Activated CD4-positive, alpha-beta memory T cell treated with anti-CD3 and anti-CD28 coated beads, Interleukin-2, amount 10 ng/mL, durations not matched to agents 7 days and 5 days (primary cell): ENCODE data around the gene UST. TPM values are rescaled to one million over a fixed set of nuclear protein-coding genes. Genes with fewer than 3 reads are reported as not detected.

Experiments used
- CTCF ChIA-PET: fragments of 350-600 bp; sonication (Branson Sonifier 250); formaldehyde crosslinking; loops from one replicate; lab custom pipeline; 2021; ENCODE audit warnings: antibody characterized with exemption, inconsistent platforms; lab: Charles Lee
- POLR2A ChIA-PET: fragments of 350-600 bp; sonication (Branson Sonifier 250); formaldehyde crosslinking; loops from one replicate; lab custom pipeline; 2021; ENCODE audit warnings: antibody characterized with exemption; lab: Charles Lee
- DNase-seq: peaks from one replicate; pipeline ENCODE4 v3.0.0-alpha.2; 2020
- H3K27ac Mint-ChIP-seq: one replicate; pipeline ENCODE4 v1.8.0; 2021; ENCODE audit warnings: mild to moderate bottlenecking, mixed read lengths
- H3K27me3 Mint-ChIP-seq: one replicate; pipeline ENCODE4 v1.8.0; 2021; ENCODE audit warnings: mixed read lengths
- H3K36me3 Mint-ChIP-seq: one replicate; pipeline ENCODE4 v1.8.0; 2021; ENCODE audit warnings: low read depth, mixed read lengths
- H3K4me1 Mint-ChIP-seq: one replicate; pipeline ENCODE4 v1.8.0; 2021; ENCODE audit warnings: mixed read lengths
- H3K4me3 Mint-ChIP-seq: one replicate; pipeline ENCODE4 v1.8.0; 2021; ENCODE audit warnings: mild to moderate bottlenecking, mixed read lengths
- H3K9me3 Mint-ChIP-seq: one replicate; pipeline ENCODE4 v1.8.0; 2021; ENCODE audit warnings: mixed read lengths
- total RNA-seq, 2 experiments: library from RNA; stranded (reverse); gene quantifications; one replicate each; pipeline ENCODE4 v1.2.3, GENCODE V29; 2021

The UST gene
- total RNA-seq, 2 experiments from 2014 or later, result 0.80 to 0.93 TPM

DNA sequence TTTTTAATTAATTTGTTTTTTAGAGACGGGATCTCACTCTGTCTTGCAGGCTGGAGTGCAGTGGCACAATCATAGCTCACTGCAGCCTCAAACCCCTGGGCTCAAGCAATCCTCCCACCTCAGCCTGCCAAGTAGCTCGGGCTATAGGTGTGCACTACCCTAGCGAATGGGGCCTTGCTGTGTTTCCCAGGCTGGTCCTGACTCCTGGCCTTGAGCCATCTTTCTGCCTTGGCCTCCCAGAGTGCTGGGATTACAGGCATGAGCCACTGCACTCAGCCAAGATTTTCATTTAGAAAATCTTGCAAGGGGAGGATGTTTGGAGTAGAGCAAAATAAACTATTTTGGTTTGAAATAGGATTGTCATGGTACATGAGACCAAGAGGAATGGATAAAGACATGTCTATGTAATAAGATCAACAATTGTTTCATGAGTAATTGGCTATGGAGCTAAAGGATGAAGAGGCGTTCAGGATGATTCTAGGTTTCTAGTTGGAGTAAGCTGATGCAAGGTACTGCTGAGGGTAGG, 237.8 kb downstream of the UST start:
- Mint-ChIP-seq H3K4me3 (no peak overlapping the region), H3K27me3 (no peaks in the 10 kb centered on the region), H3K36me3 (no peaks in the 10 kb centered on the region), H3K4me1 (no peaks in the 10 kb centered on the region), H3K9me3 (no peaks in the 10 kb centered on the region), H3K27ac (no peak overlapping the region)
- ChIA-PET POLR2A (no interaction called here), CTCF (no interaction called here)
- DNase-seq, result no peak

DNA sequence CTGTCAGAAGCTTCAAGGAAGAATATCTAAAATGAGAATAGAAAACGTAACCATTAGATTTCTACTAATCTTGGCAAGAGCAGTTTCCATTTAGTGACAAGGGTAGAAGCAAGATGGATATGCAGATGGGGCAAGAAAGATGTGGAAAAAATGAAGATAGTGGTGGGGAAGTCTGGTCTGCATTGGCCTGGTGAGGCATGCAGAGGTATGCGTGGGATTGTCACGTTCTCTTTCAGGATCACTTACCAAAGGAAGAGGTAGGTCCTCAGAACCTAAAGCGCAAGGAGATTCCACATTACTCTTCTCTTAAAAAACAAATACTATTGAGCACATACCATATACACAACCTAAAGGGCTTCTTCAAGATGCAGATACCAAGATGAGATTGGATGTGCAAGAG, 238.7 kb downstream of the UST start:
- ChIA-PET POLR2A (no interaction called here), CTCF (no interaction called here)
- H3K4me1 Mint-ChIP-seq, result no peaks in the 10 kb centered on the region
- no peaks in the 10 kb centered on the region for H3K9me3 Mint-ChIP-seq
- H3K36me3 Mint-ChIP-seq, result no peaks in the 10 kb centered on the region
- no peak overlapping the region for H3K4me3 Mint-ChIP-seq
- no peak for DNase-seq
- no peak overlapping the region for H3K27ac Mint-ChIP-seq
- no peaks in the 10 kb centered on the region for H3K27me3 Mint-ChIP-seq

DNA sequence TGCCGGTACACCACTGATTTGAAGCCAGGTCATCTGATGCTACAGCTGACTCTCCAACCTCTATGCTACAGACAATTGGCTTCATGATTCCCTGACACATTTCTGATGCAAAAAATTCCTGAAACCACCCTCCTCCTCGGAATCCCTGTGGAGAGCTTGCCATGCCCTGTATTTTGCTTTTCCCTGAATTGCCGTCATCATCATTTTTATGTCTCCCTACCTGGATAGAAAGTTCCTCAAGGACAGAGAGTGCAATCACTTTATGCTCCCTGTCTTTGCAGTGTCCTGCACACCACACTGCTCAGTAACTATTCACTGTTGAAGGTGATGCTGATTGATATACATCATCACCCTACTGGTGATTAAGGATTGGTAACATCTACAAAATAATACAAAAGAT, 239.8 kb downstream of the UST start:
- H3K4me3 Mint-ChIP-seq, result no peak overlapping the region
- CTCF ChIA-PET, result no interaction called here
- H3K27ac Mint-ChIP-seq, result no peak overlapping the region

DNA sequence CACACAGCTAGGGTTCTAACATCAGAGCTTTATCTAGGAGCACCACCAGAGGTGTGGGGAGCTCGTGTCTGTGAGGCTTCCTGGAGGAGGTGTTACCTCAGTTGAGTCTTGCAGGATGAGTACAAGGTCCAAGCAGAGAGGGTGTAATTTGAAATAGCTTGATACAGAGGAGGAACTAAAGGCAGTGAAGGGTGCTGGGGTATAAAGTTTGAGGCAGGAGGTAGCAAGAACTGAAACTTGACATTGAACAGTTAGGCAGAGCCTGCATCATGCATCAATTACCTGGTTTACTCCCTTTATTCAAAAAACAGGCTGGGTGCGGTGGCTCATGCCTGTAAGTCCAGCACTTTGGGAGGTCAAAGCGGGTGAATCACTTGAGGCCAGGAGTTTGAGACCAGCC, 241.2 kb downstream of the UST start:
- no peak overlapping the region for H3K4me3 Mint-ChIP-seq
- POLR2A ChIA-PET, result no interaction called here
- no peak overlapping the region for H3K27ac Mint-ChIP-seq
- no peaks in the 10 kb centered on the region for H3K9me3 Mint-ChIP-seq
- H3K4me1 Mint-ChIP-seq, result no peaks in the 10 kb centered on the region
- no peaks in the 10 kb centered on the region for H3K36me3 Mint-ChIP-seq
- H3K27me3 Mint-ChIP-seq, result no peaks in the 10 kb centered on the region
- CTCF ChIA-PET, result no interaction called here
- no peak for DNase-seq

More for the DNA sequence above, 239.8 kb downstream of the UST start:
- POLR2A ChIA-PET, result no interaction called here
- Mint-ChIP-seq H3K9me3 (no peaks in the 10 kb centered on the region), H3K4me1 (no peaks in the 10 kb centered on the region), H3K27me3 (no peaks in the 10 kb centered on the region), H3K36me3 (no peaks in the 10 kb centered on the region)
- DNase-seq, result no peak

DNA sequence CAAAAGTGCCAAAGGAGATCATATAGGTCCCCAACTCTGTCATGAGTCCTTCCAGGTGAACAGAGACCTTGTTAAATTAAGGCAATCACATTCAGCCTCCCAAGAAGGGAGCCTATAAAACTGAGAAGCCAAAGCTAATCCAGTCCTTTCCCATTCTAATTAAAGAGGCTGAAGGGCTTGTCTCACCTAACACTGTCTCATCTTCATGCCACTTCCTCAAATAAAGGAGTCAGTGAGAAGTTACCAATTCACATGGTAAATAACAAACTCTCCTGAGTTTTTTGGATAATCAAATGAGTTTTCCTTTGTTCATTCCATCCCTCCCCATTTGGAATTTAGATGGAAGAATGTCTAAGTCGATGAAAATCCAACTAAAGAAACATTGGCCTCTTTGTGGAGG, 242.8 kb downstream of the UST start:
- CTCF ChIA-PET, result no interaction called here
- no peak overlapping the region for H3K27ac Mint-ChIP-seq
- DNase-seq, result no peak
- no peaks in the 10 kb centered on the region for H3K9me3 Mint-ChIP-seq
- no peaks in the 10 kb centered on the region for H3K27me3 Mint-ChIP-seq
- POLR2A ChIA-PET, result no interaction called here
- H3K4me1 Mint-ChIP-seq, result no peaks in the 10 kb centered on the region
- H3K36me3 Mint-ChIP-seq, result no peaks in the 10 kb centered on the region
- H3K4me3 Mint-ChIP-seq, result no peak overlapping the region

DNA sequence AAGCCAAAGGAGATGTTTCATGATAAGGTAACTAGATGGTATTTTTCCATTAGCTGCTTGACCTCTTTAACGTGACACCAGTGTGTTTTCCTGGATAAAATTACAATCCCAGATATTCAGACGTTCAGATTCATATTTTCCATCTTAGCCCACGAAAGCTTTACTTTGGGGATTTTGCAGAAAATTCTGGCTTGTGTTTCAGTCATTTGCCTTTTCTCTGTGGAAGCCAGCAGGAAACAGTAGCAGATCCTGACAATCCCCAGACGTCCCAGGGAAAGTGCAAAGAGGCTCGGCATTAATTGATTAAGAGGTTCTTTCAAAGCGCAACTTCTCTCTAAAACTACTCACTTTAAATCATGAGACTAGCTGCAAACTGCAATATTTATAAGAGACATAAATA, 243.6 kb downstream of the UST start:
- DNase-seq, result no peak
- no peaks in the 10 kb centered on the region for H3K36me3 Mint-ChIP-seq
- no peak overlapping the region for H3K27ac Mint-ChIP-seq
- no peak overlapping the region for H3K4me3 Mint-ChIP-seq
- no peaks in the 10 kb centered on the region for H3K27me3 Mint-ChIP-seq
- ChIA-PET POLR2A (no interaction called here), CTCF (no interaction called here)
- H3K9me3 Mint-ChIP-seq, result no peaks in the 10 kb centered on the region
- no peaks in the 10 kb centered on the region for H3K4me1 Mint-ChIP-seq

DNA sequence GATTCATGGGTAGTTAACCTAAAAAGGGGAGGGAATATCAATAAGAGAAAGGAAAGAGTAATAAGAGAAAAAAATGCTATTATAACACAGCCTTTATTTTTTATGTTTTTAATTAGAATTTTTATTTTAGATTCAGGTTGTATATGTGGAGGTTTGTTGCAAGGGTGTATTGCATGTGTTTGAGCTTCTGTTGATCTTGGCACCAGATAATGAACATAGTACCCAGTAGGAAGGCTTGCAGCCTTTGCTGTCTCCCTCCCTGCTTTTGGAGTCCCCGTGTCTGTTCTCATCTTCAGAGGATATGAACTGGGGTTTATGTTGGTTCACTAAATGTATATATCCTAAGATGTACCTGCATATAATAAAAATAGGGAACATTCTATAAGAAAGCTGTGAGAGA, 250.0 kb downstream of the UST start:
- H3K27me3 Mint-ChIP-seq, result no peaks in the 10 kb centered on the region
- no peak overlapping the region for H3K4me3 Mint-ChIP-seq
- CTCF ChIA-PET, result no interaction called here

DNA sequence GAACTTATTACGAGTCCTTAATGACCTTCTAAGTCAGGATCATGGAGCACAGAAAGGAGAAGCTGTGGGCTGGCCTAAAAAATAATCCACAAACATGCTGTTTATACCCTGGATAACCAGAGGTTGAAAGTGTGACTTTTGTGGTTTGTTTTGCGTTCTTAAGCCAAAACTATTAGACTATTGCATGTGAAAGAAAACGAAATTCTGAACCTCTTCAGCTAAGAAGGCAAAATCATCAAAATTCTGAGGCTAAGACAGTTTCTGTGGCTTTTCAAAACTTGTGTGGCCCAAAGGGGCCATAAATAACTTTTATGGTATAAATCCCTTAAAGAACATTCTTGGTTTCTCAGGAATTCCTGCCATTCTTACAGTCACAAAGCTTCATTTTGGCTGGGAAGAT, 251.0 kb downstream of the UST start:
- no peaks in the 10 kb centered on the region for H3K27me3 Mint-ChIP-seq
- CTCF ChIA-PET, result no interaction called here
- peaks cover 30% of the 10 kb centered on the region for H3K4me1 Mint-ChIP-seq
- no peak overlapping the region for H3K4me3 Mint-ChIP-seq
- POLR2A ChIA-PET, result no interaction called here
- no peak for DNase-seq
- peaks cover 15% of the 10 kb centered on the region for H3K36me3 Mint-ChIP-seq
- H3K27ac Mint-ChIP-seq, result no peak overlapping the region
- peaks cover 13% of the 10 kb centered on the region for H3K9me3 Mint-ChIP-seq

More for the DNA sequence above, 250.0 kb downstream of the UST start:
- Mint-ChIP-seq H3K9me3 (peaks cover 10% of the 10 kb centered on the region), H3K27ac (no peak overlapping the region), H3K36me3 (peaks cover 12% of the 10 kb centered on the region), H3K4me1 (peaks cover 30% of the 10 kb centered on the region)
- POLR2A ChIA-PET, result no interaction called here
- DNase-seq, result no peak

DNA sequence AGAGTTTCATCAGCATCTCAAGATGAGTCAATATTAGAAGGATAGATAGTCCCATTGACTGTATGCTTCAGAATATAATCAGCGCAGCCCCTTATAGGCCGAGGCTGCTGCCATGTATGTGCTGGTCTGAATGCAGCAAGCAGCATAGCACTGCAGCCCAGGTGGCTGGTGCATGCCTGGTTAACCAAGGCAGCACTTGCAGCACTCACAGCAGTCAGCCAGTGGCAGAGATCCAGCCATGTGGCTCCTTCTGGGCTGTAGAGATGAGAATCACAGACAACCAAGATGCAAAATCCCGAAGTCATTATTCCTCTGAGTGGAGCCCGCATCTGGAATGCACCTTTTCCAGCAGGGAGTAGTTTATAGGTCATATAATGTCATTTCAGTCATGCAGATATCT, 251.9 kb downstream of the UST start:
- CTCF ChIA-PET, result no interaction called here
- Mint-ChIP-seq H3K4me1 (peaks cover 30% of the 10 kb centered on the region), H3K9me3 (peaks cover 13% of the 10 kb centered on the region), H3K36me3 (peaks cover 15% of the 10 kb centered on the region), H3K27ac (no peak overlapping the region), H3K4me3 (no peak overlapping the region), H3K27me3 (no peaks in the 10 kb centered on the region)
- no peak for DNase-seq
- POLR2A ChIA-PET, result no interaction called here

DNA sequence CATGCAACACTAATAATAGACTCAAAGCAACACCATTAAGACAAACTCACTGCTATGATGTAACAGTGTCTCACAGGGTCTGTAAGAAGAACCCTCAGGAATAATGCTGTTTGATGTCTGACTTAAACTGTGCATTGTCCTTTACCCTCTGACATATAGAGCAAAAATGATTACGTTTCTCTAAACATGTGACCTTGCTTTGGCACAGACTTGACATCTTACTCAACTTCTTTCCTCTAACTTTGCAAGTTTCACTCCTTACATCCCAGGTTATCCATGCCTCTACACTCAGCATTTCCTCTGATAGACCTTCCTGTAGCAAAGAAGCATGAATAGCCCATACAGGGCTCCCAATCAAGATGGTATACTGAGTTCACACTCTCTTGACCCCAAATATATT, 252.7 kb downstream of the UST start:
- no peaks in the 10 kb centered on the region for H3K27me3 Mint-ChIP-seq
- H3K27ac Mint-ChIP-seq, result no peak overlapping the region
- H3K36me3 Mint-ChIP-seq, result peaks cover 15% of the 10 kb centered on the region
- ChIA-PET CTCF (no interaction called here), POLR2A (no interaction called here)
- H3K9me3 Mint-ChIP-seq, result peaks cover 13% of the 10 kb centered on the region
- DNase-seq, result no peak
- no peak overlapping the region for H3K4me3 Mint-ChIP-seq
- peaks cover 30% of the 10 kb centered on the region for H3K4me1 Mint-ChIP-seq

DNA sequence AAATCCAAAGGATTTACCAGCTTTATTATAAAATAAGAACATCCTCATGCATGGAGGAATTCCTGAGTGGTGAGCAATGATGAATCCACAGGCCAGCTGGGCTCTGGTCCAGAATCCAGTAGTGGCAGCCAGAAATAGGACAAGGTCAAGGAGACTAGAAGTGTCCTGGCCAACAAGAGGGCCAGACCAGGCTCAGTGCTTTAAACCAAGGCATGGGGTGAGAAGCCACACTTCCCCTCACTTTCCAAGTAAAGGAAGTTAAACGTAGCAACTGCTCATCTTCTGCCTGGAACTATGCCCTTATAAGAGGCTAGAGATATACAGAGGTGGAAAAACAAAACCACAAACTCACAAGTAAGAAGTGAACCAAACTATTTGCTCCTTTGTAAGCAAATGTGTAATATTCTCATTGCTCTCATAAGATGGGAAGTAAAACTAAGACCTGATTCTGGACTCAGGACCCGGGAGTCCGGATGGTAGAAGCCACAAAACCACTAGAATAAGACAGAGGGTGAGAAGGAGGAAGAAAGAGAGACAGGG, 253.2 kb downstream of the UST start:
- DNase-seq, result peak; percentile 17
- ChIA-PET CTCF (no interaction called here), POLR2A (no interaction called here)
- peaks cover 15% of the 10 kb centered on the region for H3K36me3 Mint-ChIP-seq
- peak overlapping the region; percentile 1 for H3K4me3 Mint-ChIP-seq
- H3K27ac Mint-ChIP-seq, result peak overlapping the region; percentile 37
- peaks cover 13% of the 10 kb centered on the region for H3K9me3 Mint-ChIP-seq
- H3K4me1 Mint-ChIP-seq, result peaks cover 30% of the 10 kb centered on the region
- no peaks in the 10 kb centered on the region for H3K27me3 Mint-ChIP-seq

DNA sequence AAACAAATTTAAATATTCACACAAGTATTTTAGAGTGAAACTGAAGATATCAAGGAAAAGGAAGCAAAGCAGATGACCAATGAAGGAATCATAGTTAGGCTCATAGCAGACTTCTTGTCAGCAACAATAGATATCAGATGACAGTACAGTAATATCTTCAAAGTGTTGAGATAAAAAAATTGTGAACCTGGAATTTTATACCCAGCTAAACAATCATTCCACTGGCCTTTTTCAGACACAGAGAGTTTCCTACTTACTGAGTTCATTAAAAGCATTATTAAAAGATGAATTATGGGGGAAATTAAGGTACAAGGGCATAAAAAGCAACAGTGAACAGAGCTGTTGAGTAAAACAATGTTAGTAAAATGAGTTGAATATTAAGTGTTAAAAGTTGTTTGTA, 254.6 kb downstream of the UST start:
- CTCF ChIA-PET, result interaction anchor here (1.0 kb wide), 1 partner anchor 27 kb away, joined by 3 read pairs; no protein-coding TSS in a partner anchor

DNA sequence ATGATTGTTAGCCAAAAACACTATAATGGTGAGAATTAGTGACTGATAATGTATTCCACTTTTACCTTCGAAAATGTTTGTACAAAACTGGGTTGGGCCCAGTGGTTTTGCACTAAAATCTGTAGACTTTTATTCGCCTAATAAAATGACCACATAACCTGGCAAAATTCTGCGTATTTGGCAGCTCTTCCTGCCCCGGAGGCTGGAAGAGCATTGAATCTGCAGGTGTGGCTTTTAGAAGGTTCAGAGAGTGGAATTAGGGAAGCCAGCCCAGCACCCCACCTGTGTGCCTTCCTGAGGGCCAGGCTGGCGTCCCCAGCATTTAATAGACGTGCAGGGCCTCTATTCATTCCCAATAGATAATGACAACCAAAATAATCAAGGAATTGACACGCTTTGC, 256.7 kb downstream of the UST start:
- peaks cover 15% of the 10 kb centered on the region for H3K36me3 Mint-ChIP-seq
- CTCF ChIA-PET, result no interaction called here
- no peaks in the 10 kb centered on the region for H3K27me3 Mint-ChIP-seq
- POLR2A ChIA-PET, result no interaction called here
- no peak overlapping the region for H3K27ac Mint-ChIP-seq
- H3K4me3 Mint-ChIP-seq, result no peak overlapping the region
- DNase-seq, result no peak
- H3K4me1 Mint-ChIP-seq, result peaks cover 21% of the 10 kb centered on the region
- H3K9me3 Mint-ChIP-seq, result peaks cover 20% of the 10 kb centered on the region

More for the DNA sequence above, 254.6 kb downstream of the UST start:
- Mint-ChIP-seq H3K4me3 (no peak overlapping the region), H3K27me3 (no peaks in the 10 kb centered on the region), H3K4me1 (peaks cover 30% of the 10 kb centered on the region), H3K36me3 (peaks cover 15% of the 10 kb centered on the region), H3K27ac (no peak overlapping the region), H3K9me3 (peaks cover 16% of the 10 kb centered on the region)
- no peak for DNase-seq
- POLR2A ChIA-PET, result interaction anchor here (1.0 kb wide), 1 partner anchor 462 kb away, joined by 3 read pairs; no protein-coding TSS in a partner anchor

DNA sequence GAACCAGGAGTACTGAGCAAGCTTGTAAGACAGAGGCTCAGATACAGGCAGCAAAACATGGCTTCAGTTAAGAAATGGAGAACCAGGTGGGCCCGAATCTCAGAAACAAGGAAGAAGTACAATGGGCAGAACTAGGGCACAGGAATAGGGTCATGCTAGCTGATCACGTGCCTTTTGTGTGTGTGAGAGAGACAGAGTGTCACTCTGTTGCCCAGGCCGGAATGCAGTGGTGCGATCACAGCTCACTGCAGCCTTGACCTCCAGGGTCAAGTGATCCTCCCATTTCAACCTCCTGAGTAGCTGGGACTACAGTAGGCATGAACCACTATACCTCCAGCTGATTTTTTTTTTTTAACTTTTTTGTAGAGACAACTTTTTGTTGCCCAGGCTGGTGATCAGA, 257.8 kb downstream of the UST start:
- Mint-ChIP-seq H3K36me3 (peaks cover 15% of the 10 kb centered on the region), H3K4me1 (peaks cover 16% of the 10 kb centered on the region), H3K27me3 (no peaks in the 10 kb centered on the region), H3K4me3 (no peak overlapping the region), H3K9me3 (peaks cover 20% of the 10 kb centered on the region), H3K27ac (no peak overlapping the region)
- ChIA-PET POLR2A (no interaction called here), CTCF (no interaction called here)
- DNase-seq, result no peak
